Tibial artery (tissue), 4 donors: ENCODE results near the gene CACNB1.

ENCODE experiments used
- DNase-seq, 2 donors: peaks; one replicate each; pipeline ENCODE4 v3.0.0-alpha.2; 2019
- H3K27ac ChIP-seq, 2 donors: fragments of 200-600 bp; sonication (generic) in 1 of 2; 1 replicate in 1 of 2; 2 replicates in 1 of 2; pipeline ENCODE4 v1.5.1; 2018 to 2019; ENCODE audit warnings: mild to moderate bottlenecking in 1 of 2
- H3K27me3 ChIP-seq, 2 donors: fragments of 200-600 bp; sonication (generic) in 1 of 2; one replicate each; pipeline versions ENCODE4 v1.5.1 to v1.6.0; 2016 to 2019
- H3K36me3 ChIP-seq, 3 donors: fragments of 200-600 bp; sonication (generic) in 2 of 3; one replicate each; pipeline ENCODE4 v1.5.1; 2016 to 2019; ENCODE audit warnings: mild to moderate bottlenecking in 2 of 3
- H3K4me1 ChIP-seq, 4 donors: fragments of 200-600 bp; sonication (generic) in 2 of 4; 1 replicate in 3 of 4; 2 replicates in 1 of 4; pipeline ENCODE4 v1.5.1; 2016 to 2019
- H3K4me3 ChIP-seq, 2 donors: fragments of 200-600 bp; sonication (generic) in 1 of 2; 1 replicate in 1 of 2; 2 replicates in 1 of 2; pipeline ENCODE4 v1.5.1; 2018 to 2019; ENCODE audit warnings: mild to moderate bottlenecking in 2 of 2
- H3K9me3 ChIP-seq, 3 donors: fragments of 200-600 bp; sonication (generic) in 1 of 3; one replicate each; pipeline ENCODE4 v1.5.1; 2016 to 2019
- intact Hi-C: fragments of 100-400 bp; cut with DNase I; formaldehyde crosslinking; loops from one replicate; pipeline ENCODE4 v1.15.0; 2023; ENCODE audit warnings: low total_unique reads
- TF ChIP-seq, protein P1 (sequence below), 2 experiments: fragments of 200-600 bp in 1 of 2; fragments of 450-650 bp in 1 of 2; IDR thresholded peaks; one replicate each; pipeline ENCODE4 v1.5.1; 2017 to 2019; ENCODE audit warnings: antibody characterized with exemption in 2 of 2, mild to moderate bottlenecking in 1 of 2, moderate library complexity in 1 of 2

The CACNB1 gene

DNA sequence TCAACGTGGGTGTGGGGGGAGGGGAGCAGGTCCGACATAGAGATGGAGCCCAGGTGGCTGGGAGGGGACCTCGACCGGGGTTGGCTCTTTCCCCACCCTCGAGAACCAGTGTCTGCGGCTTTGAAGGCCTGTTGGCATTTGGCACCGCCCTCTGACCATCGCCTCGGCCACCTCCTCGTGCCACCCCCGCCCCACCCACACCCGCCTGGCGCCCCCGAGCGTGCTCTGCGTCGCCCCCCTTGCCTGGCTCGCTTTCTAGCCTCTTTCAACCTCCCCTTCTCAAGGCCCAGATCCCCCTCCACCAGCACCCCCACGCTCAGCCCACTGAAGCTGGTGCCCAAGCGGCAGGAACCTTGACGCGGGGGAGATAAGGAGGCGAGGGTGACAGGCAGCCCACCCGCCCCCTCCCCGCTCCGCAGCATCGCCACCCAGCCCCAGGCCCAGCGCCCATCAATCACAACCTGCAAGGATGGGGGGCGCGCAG lies 619 bp downstream of the CACNB1 start:
- Histone ChIP-seq H3K4me3 (peak overlapping the region; percentile 80 to 95), H3K27me3 (no peaks in the 10 kb centered on the region), H3K9me3 (no peaks in the 10 kb centered on the region), H3K36me3 (peaks cover 21 to 39% (median 23%) of the 10 kb centered on the region in 3 donors), H3K4me1 (peaks cover 0 to 66% (median 55%) of the 10 kb centered on the region in 4 donors), H3K27ac (peak overlapping the region; percentile 98 to 100)
- TF ChIP-seq, protein P1, sequence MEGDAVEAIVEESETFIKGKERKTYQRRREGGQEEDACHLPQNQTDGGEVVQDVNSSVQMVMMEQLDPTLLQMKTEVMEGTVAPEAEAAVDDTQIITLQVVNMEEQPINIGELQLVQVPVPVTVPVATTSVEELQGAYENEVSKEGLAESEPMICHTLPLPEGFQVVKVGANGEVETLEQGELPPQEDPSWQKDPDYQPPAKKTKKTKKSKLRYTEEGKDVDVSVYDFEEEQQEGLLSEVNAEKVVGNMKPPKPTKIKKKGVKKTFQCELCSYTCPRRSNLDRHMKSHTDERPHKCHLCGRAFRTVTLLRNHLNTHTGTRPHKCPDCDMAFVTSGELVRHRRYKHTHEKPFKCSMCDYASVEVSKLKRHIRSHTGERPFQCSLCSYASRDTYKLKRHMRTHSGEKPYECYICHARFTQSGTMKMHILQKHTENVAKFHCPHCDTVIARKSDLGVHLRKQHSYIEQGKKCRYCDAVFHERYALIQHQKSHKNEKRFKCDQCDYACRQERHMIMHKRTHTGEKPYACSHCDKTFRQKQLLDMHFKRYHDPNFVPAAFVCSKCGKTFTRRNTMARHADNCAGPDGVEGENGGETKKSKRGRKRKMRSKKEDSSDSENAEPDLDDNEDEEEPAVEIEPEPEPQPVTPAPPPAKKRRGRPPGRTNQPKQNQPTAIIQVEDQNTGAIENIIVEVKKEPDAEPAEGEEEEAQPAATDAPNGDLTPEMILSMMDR (IDR thresholded peaks at IDR 0.05), result no peak
- peak; percentile 51 to 89 for DNase-seq
- intact Hi-C loops, result loop anchor here (5.0 kb wide), 1 partner anchor 35 kb away; no protein-coding TSS in a partner anchor

DNA sequence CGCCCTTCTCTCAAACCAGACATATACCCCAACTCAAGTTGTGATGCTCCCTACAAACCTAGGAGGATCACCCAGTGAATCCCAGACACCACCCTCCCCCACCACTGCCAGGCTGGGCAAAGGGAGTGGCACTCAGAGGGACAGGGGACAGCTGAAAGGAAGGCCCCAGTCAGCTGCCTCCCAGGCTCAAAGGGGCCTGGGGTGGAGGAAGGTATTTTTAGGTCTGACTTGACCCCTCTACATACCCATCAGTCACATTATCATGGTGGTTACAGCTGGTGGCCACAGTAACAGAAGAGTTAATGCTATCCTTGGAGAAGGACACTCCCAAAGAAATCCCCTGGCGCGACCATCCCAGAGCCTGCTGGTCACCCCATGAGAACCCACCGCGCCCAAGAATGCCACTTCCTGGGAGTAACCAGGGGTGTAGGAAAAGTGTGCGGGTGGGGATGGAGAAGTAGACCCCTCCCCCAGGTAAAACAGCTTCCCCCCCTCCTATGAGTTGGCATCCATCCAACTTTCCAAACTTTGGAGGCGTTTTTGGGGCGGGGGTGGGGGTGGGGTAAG lies 1.1 kb downstream of the CACNB1 start:
- Histone ChIP-seq H3K4me3 (peak overlapping the region; percentile 80 to 95), H3K27ac (peak overlapping the region; percentile 98 to 100), H3K9me3 (no peaks in the 10 kb centered on the region), H3K36me3 (peaks cover 21 to 39% (median 23%) of the 10 kb centered on the region in 3 donors), H3K4me1 (peaks cover 0 to 61% (median 49%) of the 10 kb centered on the region in 4 donors), H3K27me3 (no peaks in the 10 kb centered on the region)
- no peak for DNase-seq
- intact Hi-C loops, result loop anchor here (5.0 kb wide), 1 partner anchor 36 kb away; no protein-coding TSS in a partner anchor
- TF ChIP-seq, protein P1 (IDR thresholded peaks at IDR 0.05), result no peak

DNA sequence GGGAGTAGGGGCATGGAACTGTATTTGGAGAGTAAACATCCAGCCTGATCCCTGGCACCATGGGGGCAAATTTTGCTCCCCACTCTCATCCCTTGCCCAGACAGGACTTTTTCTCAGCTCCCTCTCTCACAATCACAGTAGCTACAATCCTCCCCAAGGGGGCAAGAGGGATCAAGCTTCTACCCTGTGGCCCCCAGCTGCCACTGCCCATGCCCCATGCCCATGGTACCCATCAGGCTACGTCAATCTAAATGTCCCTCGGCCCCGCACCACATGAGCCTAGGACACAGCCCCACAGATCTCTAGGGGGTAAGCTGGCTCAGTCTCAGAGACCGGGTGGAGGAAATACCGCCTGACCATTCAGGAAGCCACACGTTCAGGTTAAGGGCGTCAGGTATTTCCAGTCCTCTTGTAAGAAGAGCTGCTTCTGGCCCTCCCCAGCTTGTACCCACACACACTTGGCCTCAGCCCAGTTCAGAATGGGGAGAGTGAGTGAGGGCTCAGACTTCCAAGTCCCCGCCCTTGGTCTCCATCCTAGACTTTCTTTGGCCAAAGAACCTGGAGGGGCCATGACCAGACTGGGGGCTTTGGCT lies 1.8 kb downstream of the CACNB1 start:
- TF ChIP-seq, protein P1 (IDR thresholded peaks at IDR 0.05), result no peak
- peak; percentile 60 to 84 for DNase-seq
- intact Hi-C loops, result loop anchor here (5.0 kb wide), 1 partner anchor 37 kb away; no protein-coding TSS in a partner anchor
- Histone ChIP-seq H3K4me3 (peak overlapping the region; percentile 80 to 95), H3K36me3 (peaks cover 27 to 43% (median 27%) of the 10 kb centered on the region in 3 donors), H3K27ac (peak overlapping the region; percentile 98 to 100), H3K4me1 (peaks cover 0 to 54% (median 43%) of the 10 kb centered on the region in 4 donors), H3K9me3 (no peaks in the 10 kb centered on the region), H3K27me3 (no peaks in the 10 kb centered on the region)

DNA sequence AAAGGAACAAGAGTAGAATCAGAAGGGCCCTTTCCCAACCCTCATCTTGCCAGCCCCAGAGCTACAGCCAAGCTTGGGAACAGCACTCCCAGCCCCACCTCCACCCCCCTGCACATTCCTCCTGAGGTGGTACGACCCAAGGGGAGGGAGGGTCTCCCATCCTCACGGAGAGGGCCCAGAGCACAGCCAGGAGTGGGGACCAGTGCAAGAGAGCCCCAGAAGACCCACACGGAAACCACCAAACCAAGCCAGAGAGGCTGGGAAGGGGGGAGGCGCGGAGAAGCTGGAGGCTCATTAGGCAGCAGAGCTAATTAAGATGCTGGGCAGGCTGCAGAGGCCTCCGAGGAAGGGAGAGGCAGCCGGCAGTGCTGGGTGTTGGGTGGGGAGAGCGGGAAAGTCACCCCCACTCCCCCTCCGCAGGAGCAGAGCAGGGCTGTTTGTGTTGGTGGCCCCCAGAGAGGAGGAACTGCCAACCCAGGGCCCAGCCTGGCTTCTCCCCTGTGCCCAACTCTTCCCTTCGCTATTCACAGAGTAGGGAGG lies 2.4 kb downstream of the CACNB1 start:
- Histone ChIP-seq H3K27me3 (no peaks in the 10 kb centered on the region), H3K4me1 (peaks cover 0 to 54% (median 43%) of the 10 kb centered on the region in 4 donors), H3K4me3 (peak overlapping the region; percentile 80 to 95), H3K36me3 (peaks cover 32 to 49% (median 33%) of the 10 kb centered on the region in 3 donors), H3K9me3 (no peaks in the 10 kb centered on the region), H3K27ac (peak overlapping the region; percentile 98 to 100)
- intact Hi-C loops, result loop anchor here (5.0 kb wide), 1 partner anchor 37 kb away; no protein-coding TSS in a partner anchor
- peak in 1 of 2 donors; percentile 75 for DNase-seq
- TF ChIP-seq, protein P1 (IDR thresholded peaks at IDR 0.05), result no peak

DNA sequence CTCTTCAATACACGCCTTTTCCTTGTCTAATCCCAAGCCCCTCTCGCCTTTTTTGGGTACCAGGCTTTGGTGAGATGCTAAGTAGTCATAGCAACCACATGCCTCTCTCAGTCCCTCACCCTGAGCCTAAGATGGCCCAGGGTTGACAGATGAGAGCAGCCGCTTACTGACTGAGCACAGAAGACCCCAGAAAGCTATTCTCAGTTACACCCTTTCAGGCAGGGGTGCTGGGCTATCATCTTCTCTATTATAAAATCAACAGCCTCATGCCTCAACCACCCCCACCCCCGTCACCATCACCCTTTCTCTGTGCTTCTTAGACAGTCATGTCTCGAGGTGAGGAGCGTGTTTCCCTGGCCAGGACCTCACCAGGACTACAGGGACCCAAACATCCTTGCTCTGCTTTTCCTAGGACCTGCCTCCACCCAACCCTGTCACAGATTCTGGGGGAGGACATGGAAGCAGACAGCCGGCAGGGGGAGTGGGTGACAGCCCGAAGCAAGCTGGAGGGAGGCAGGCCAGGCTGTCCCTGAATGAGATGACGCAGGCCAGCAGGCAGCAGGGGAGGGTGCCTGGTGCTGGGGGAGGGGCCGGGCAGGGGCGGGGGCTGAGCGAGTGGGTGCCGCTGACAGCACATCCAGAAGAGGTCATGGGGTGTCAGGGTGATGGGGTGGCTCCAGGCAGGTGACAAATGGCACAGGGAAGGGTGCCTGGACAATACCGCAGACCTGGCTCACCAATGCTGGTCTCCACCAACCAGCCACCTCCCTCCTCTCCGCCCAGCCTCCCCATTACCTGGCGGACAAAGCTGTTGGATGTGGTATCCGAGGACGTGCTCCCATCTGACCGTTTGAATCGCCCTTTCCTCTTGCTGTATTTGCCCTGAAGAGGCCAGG lies 3.1 kb downstream of the CACNB1 start:
- peak; percentile 78 to 93 for DNase-seq
- no peaks in the 10 kb centered on the region for H3K27me3 ChIP-seq
- peaks cover 0 to 51% (median 41%) of the 10 kb centered on the region in 4 donors for H3K4me1 ChIP-seq
- peak overlapping the region; percentile 98 to 100 for H3K27ac ChIP-seq
- TF ChIP-seq, protein P1 (IDR thresholded peaks at IDR 0.05), result peak; percentile 59 to 68
- H3K36me3 ChIP-seq, result peaks cover 39 to 56% (median 40%) of the 10 kb centered on the region in 3 donors
- intact Hi-C loops, result no loop called here
- peak overlapping the region; percentile 80 to 95 for H3K4me3 ChIP-seq
- H3K9me3 ChIP-seq, result no peaks in the 10 kb centered on the region
